ENCODE results near the gene GALNT10. TPM values are rescaled to one million over a fixed set of nuclear protein-coding genes. Genes with fewer than 3 reads are reported as not detected.
A peak's percentile ranks its signal among the peaks of the same experiment; 100 is the strongest.

GALNT10 gene
- polyA plus RNA-seq, 1 of the 3 experiments (the other 2 are of a cell fraction), result 56.3 TPM

- 49% methylated on average over 11 of the region's 13 CpGs for WGBS (ENCODE audit: low lambda C conversion rate)
- POLR2A ChIA-PET, result no interaction called here
- TF ChIP-seq POLR2AphosphoS5 (IDR thresholded peaks at IDR 0.05; ENCODE audit: low read depth, low read length) (no peak), CTCF (IDR thresholded peaks at IDR 0.05) (peak; percentile 78), PBX3 (IDR thresholded peaks at IDR 0.05) (no peak), JUND (IDR thresholded peaks at IDR 0.05) (no peak), REST (IDR thresholded peaks at IDR 0.05; ENCODE audit: low read depth, low read length) (no peak), SMC3 (IDR thresholded peaks at IDR 0.05; ENCODE audit: low read depth, low read length) (peak; percentile 96), RAD21 (IDR thresholded peaks at IDR 0.05; ENCODE audit: low read length) (peak; percentile 83)
- DNase-seq, result peak; percentile 64
- no peaks in the 10 kb centered on the region for H3K36me3 ChIP-seq (replicated peaks in 1 of 2; ENCODE audit: control insufficient read depth in 1 of 2, insufficient read depth in 2 of 2, low read length in 1 of 2)
- H4K20me1 ChIP-seq (ENCODE audit: insufficient read depth), result no peaks in the 10 kb centered on the region
- no peak overlapping the region for H3K9ac ChIP-seq
- no peaks in the 10 kb centered on the region for H3K9me3 ChIP-seq
- H3K4me3 ChIP-seq (ENCODE audit: low read depth in 2 of 2, low read length in 1 of 2), result no peak overlapping the region; a peak in 1 of 4 replicates
- H3F3A ChIP-seq (replicated peaks; ENCODE audit: insufficient read depth), result no peaks in the 10 kb centered on the region
- no peaks in the 10 kb centered on the region for H3K4me1 ChIP-seq (ENCODE audit: control insufficient read depth in 1 of 2, insufficient read depth in 2 of 2, low read depth in 1 of 2, low read length in 1 of 2)
- CTCF ChIA-PET, result interaction anchor here (0.6 to 9.5 kb wide), 29 partner anchors 10 to 286 kb away, joined by 3 to 184 read pairs (median 4); partner anchors contain the start of gene GALNT10
- H2AFZ ChIP-seq (ENCODE audit: low read depth), result no peak overlapping the region; the same call in 1 of the 2 replicates
- H3K9me2 ChIP-seq, result no peaks in the 10 kb centered on the region
- no peak overlapping the region for H3K4me2 ChIP-seq
- no peaks in the 10 kb centered on the region for H3K27me3 ChIP-seq (ENCODE audit: insufficient read depth)
- H3K27ac ChIP-seq (ENCODE audit: low read depth in 2 of 2, low read length in 1 of 2), result no peak overlapping the region
- H3K79me2 ChIP-seq (ENCODE audit: insufficient read depth), result no peaks in the 10 kb centered on the region
Measured at GRCh38 chr5:154179846-154180710, 10.5 kb upstream of the GALNT10 start.

GRCh38 chr5:154181161-154181560 lies 9.4 kb upstream of the GALNT10 start:
- Histone ChIP-seq H3F3A (replicated peaks; ENCODE audit: insufficient read depth) (no peaks in the 10 kb centered on the region), H3K9ac (no peak overlapping the region), H3K27ac (ENCODE audit: low read depth in 2 of 2, low read length in 1 of 2) (no peak overlapping the region), H3K4me2 (no peak overlapping the region), H3K9me3 (no peaks in the 10 kb centered on the region), H3K4me1 (ENCODE audit: control insufficient read depth in 1 of 2, insufficient read depth in 2 of 2, low read depth in 1 of 2, low read length in 1 of 2) (no peaks in the 10 kb centered on the region), H4K20me1 (ENCODE audit: insufficient read depth) (no peaks in the 10 kb centered on the region), H2AFZ (ENCODE audit: low read depth) (no peak overlapping the region), H3K9me2 (no peaks in the 10 kb centered on the region), H3K79me2 (ENCODE audit: insufficient read depth) (no peaks in the 10 kb centered on the region), H3K27me3 (ENCODE audit: insufficient read depth) (no peaks in the 10 kb centered on the region), H3K4me3 (ENCODE audit: low read depth in 2 of 2, low read length in 1 of 2) (no peak overlapping the region), H3K36me3 (replicated peaks in 1 of 2; ENCODE audit: control insufficient read depth in 1 of 2, insufficient read depth in 2 of 2, low read length in 1 of 2) (no peaks in the 10 kb centered on the region)
- CTCF ChIA-PET, result interaction anchor here (1.0 to 9.5 kb wide), 13 partner anchors 10 to 285 kb away, joined by 3 to 184 read pairs (median 11); partner anchors contain the start of gene GALNT10
- WGBS (ENCODE audit: low lambda C conversion rate), result 96% methylated on average over 1 of the region's 1 CpG
- POLR2A ChIA-PET, result no interaction called here
- DNase-seq, result no peak
- no peak for TF ChIP-seq EZH2phosphoT487 (IDR thresholded peaks at IDR 0.05; ENCODE audit: borderline replicate concordance, low read depth)
- no peak for TF ChIP-seq RFX5 (IDR thresholded peaks at IDR 0.05; ENCODE audit: low read length)
- no peak for TF ChIP-seq IRF3 (IDR thresholded peaks at IDR 0.05; ENCODE audit: low read depth, low read length)
- no peak for TF ChIP-seq YY1 (IDR thresholded peaks at IDR 0.05; ENCODE audit: low read depth)
